Measurements from ENCODE around the gene NT5C2.

The NT5C2 gene

DNA sequence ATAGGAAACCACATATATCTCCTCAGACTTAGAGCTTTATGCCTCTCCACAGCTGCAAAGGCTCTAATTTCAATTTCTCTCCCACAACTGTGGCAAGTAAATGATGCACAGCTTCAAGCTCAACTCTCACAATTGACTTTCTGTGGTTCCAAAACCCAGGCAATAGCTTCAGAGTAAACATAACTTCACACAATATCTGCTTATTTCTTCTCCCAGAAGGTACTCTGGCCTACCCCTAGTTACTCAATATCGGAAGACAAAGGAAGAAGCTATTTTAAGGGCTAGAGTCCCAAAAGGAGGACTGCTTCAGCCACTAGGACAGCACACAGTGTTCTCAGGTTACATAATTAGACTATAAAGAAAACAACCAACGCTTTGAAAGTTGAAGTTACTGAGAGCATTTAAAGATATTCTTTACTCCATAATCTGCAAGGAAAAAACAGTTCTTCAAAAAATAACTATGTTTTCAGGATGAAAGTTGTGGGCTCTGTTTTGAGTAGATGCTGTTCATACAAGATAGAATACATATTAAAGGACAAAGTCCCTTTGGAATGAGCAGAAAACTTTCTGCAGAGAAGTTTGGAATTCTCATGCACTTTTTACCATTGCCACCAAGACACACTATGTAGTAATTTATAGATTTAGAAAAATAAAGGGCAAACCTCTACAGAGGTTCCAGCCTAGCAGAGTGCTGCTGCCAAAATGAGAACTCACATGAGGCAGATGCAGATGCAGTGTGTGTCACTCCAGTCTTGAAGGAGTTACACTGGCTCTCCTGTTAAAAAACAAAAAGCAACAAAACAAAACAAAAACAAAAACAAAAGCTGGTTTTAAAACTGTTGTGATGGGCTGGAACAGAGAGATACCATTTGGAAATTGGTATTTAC, 81.8 kb downstream of the NT5C2 start:
- Histone ChIP-seq H3K4me1 (ENCODE audit: control insufficient read depth, insufficient read depth, low read length) (peaks cover 16% of the 10 kb centered on the region), H3K9me3 (ENCODE audit: control insufficient read depth, low read length) (no peaks in the 10 kb centered on the region), H3K36me3 (ENCODE audit: control insufficient read depth, insufficient read depth, low read length) (no peaks in the 10 kb centered on the region), H3K27me3 (ENCODE audit: control insufficient read depth, insufficient read depth, low read length) (no peaks in the 10 kb centered on the region), H3K4me3 (ENCODE audit: low read length) (no peak overlapping the region), H3K9ac (ENCODE audit: low read length) (no peak overlapping the region)

DNA sequence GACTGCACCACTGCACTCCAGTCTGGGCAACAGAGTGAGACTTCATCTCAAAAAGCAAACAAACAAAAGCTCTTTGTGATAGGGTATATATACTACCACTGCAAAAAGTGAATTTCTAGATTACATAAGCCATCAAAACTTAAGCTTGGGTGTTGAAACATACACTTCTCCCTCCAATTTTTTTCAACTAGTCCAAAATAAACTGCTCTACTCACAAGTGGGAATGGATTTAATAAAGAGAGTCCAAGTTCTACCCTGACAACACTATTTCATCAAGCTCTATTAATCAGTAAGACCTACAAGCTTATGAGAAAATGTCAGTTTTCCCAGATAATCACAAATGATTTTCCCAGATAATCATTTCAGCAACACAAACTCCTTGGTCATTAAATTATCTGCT, 82.7 kb downstream of the NT5C2 start:
- Histone ChIP-seq H3K9ac (ENCODE audit: low read length) (no peak overlapping the region), H3K9me3 (ENCODE audit: control insufficient read depth, low read length) (no peaks in the 10 kb centered on the region), H3K4me1 (ENCODE audit: control insufficient read depth, insufficient read depth, low read length) (peaks cover 16% of the 10 kb centered on the region), H3K27me3 (ENCODE audit: control insufficient read depth, insufficient read depth, low read length) (no peaks in the 10 kb centered on the region), H3K36me3 (ENCODE audit: control insufficient read depth, insufficient read depth, low read length) (no peaks in the 10 kb centered on the region), H3K4me3 (ENCODE audit: low read length) (no peak overlapping the region)

DNA sequence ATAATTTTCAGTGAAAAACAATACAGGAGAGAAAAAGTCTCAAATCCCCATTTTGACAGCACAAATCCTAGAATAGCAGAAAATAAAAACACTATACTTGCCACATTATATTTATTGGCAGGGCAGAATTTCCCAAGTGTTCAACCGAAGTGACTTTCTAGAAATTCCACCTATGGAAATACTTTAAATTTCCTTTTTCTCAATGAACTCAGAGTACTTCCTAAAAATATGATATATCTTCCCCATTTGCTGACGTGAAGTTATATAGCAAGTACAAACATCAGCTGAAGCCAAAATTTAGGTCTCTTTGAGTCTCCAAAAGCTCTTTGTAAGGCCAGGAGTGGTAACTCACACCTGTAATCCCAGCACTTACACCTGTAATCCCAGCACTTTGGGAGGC, 83.3 kb downstream of the NT5C2 start:
- no peaks in the 10 kb centered on the region for H3K36me3 ChIP-seq (ENCODE audit: control insufficient read depth, insufficient read depth, low read length)
- H3K9ac ChIP-seq (ENCODE audit: low read length), result no peak overlapping the region
- peaks cover 11% of the 10 kb centered on the region for H3K4me1 ChIP-seq (ENCODE audit: control insufficient read depth, insufficient read depth, low read length)
- H3K4me3 ChIP-seq (ENCODE audit: low read length), result no peak overlapping the region
- no peaks in the 10 kb centered on the region for H3K27me3 ChIP-seq (ENCODE audit: control insufficient read depth, insufficient read depth, low read length)
- H3K9me3 ChIP-seq (ENCODE audit: control insufficient read depth, low read length), result no peaks in the 10 kb centered on the region

DNA sequence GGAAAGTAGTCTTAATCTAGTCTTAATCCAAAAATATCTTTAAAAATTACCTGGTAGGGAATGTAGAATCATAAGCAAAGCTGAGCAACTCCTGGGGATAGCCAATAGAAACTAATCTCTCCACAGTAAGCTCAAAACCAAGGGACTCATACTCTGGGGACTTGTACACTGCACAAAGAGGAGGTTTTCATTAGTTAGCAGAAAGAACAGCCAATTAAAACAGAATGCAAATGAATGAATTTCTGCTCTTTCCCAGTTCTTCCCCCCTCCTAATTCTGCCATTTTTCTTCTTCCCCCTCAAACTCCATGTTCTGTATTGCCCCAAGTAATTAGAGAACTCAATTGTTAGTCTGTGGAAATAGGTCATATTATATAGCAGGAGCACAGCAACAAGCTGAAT, 86.5 kb downstream of the NT5C2 start:
- Histone ChIP-seq H3K9ac (ENCODE audit: low read length) (no peak overlapping the region), H3K27me3 (ENCODE audit: control insufficient read depth, insufficient read depth, low read length) (no peaks in the 10 kb centered on the region), H3K4me1 (ENCODE audit: control insufficient read depth, insufficient read depth, low read length) (peaks cover 2% of the 10 kb centered on the region), H3K36me3 (ENCODE audit: control insufficient read depth, insufficient read depth, low read length) (no peaks in the 10 kb centered on the region), H3K9me3 (ENCODE audit: control insufficient read depth, low read length) (no peaks in the 10 kb centered on the region), H3K4me3 (ENCODE audit: low read length) (no peak overlapping the region)

DNA sequence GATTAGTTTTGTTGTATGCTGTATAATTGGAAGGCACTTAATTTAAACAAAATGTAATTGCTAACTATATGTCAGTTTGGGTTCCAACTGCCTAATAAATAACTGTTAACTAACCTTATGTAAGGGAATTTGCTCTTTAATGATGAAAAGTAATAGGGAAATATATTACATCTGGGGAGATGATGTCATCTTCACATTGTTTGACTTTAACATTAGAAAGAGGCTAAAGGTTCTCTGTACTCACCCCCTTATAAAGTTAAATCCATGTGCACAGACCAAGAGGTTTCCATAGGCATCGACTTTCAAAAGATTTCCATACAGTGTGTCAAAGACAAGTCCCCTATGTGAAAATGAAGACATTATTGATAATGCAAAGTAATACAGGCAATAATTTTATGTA, 87.6 kb downstream of the NT5C2 start:
- Histone ChIP-seq H3K36me3 (ENCODE audit: control insufficient read depth, insufficient read depth, low read length) (peaks cover 3% of the 10 kb centered on the region), H3K9me3 (ENCODE audit: control insufficient read depth, low read length) (no peaks in the 10 kb centered on the region), H3K27me3 (ENCODE audit: control insufficient read depth, insufficient read depth, low read length) (no peaks in the 10 kb centered on the region), H3K4me3 (ENCODE audit: low read length) (no peak overlapping the region), H3K4me1 (ENCODE audit: control insufficient read depth, insufficient read depth, low read length) (no peaks in the 10 kb centered on the region), H3K9ac (ENCODE audit: low read length) (no peak overlapping the region)

DNA sequence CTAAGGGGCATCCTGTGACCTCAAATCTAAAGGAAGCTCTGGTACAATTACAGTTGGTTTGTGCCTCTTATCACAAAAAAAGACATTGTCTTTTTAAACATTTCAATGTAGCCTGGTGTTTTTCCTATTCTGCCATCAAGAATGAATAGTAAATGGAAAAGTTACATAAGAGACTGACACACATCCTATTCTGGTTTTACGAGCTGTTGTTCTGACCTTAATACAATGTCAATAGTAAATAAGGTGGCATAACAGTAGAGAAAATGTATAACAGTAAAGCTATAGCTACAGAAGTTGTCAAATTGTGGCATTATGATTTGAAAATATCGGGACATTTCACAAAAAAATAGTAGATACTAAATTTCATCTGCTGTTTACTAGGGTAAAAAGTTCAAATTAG, 88.4 kb downstream of the NT5C2 start:
- H3K4me1 ChIP-seq (ENCODE audit: control insufficient read depth, insufficient read depth, low read length), result no peaks in the 10 kb centered on the region
- no peaks in the 10 kb centered on the region for H3K27me3 ChIP-seq (ENCODE audit: control insufficient read depth, insufficient read depth, low read length)
- no peak overlapping the region for H3K4me3 ChIP-seq (ENCODE audit: low read length)
- no peaks in the 10 kb centered on the region for H3K9me3 ChIP-seq (ENCODE audit: control insufficient read depth, low read length)
- H3K9ac ChIP-seq (ENCODE audit: low read length), result no peak overlapping the region
- H3K36me3 ChIP-seq (ENCODE audit: control insufficient read depth, insufficient read depth, low read length), result peaks cover 5% of the 10 kb centered on the region

DNA sequence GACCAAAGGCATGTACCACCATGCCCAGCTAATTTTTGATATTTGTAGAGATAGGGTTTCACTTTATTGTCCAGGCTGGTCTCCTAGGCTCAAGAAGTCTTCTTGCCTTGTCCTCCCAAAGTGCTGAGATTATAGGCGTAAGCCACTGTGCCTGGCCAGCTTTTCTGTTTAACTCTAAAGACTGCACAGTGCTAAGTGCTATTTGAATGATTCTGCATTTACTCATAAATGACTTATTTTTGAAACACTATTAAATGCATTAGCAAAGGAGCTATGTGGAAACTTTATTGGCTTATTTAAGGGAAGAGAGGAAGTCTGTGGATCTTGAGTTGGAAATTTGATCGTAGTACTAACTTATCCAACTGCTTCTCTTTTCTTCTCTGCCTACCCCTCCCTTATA, 89.1 kb downstream of the NT5C2 start:
- H3K9me3 ChIP-seq (ENCODE audit: control insufficient read depth, low read length), result no peaks in the 10 kb centered on the region
- H3K36me3 ChIP-seq (ENCODE audit: control insufficient read depth, insufficient read depth, low read length), result peaks cover 5% of the 10 kb centered on the region
- no peak overlapping the region for H3K9ac ChIP-seq (ENCODE audit: low read length)
- no peak overlapping the region for H3K4me3 ChIP-seq (ENCODE audit: low read length)
- no peaks in the 10 kb centered on the region for H3K27me3 ChIP-seq (ENCODE audit: control insufficient read depth, insufficient read depth, low read length)
- H3K4me1 ChIP-seq (ENCODE audit: control insufficient read depth, insufficient read depth, low read length), result no peaks in the 10 kb centered on the region

DNA sequence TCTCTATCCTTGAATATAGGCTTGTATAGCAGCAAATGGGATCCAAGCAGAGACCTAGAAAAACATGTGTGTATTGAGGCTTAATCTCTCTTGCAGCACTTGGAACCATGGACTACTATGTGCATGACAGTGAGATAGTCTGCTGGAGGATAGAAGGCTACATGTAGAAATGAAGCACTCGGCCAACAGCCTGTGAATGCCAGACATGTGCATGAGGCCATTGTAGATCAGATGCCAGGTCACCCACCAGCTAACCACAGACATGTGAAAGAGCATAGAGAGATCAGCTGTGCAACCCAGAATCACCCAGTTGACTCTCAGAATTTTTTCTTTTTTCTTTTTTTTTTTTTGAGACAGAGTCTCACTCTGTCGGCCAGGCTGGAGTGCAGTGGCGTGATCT, 90.9 kb downstream of the NT5C2 start:
- Histone ChIP-seq H3K36me3 (ENCODE audit: control insufficient read depth, insufficient read depth, low read length) (peaks cover 5% of the 10 kb centered on the region), H3K4me3 (ENCODE audit: low read length) (no peak overlapping the region), H3K9me3 (ENCODE audit: control insufficient read depth, low read length) (no peaks in the 10 kb centered on the region), H3K27me3 (ENCODE audit: control insufficient read depth, insufficient read depth, low read length) (no peaks in the 10 kb centered on the region), H3K4me1 (ENCODE audit: control insufficient read depth, insufficient read depth, low read length) (no peaks in the 10 kb centered on the region), H3K9ac (ENCODE audit: low read length) (no peak overlapping the region)

DNA sequence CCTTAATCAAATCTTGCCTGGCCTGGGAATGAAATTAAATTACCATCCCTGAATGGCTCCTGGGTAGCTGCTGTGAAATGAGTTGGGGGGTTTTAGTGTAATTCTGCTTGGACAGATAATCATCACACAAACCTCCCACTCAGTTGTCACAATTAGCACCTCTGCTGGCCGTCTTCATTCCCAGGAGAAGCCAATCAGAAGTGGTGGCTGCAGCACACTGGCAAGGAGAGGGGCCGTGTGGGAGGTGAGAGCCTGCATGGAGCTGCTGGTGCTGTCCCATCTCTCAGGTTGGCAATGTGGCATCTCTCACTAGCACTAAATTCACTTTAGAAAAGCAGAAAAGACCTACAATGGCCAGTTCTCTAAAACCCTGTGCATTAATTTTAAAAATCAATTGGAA, 92.5 kb downstream of the NT5C2 start:
- Histone ChIP-seq H3K9me3 (ENCODE audit: control insufficient read depth, low read length) (no peaks in the 10 kb centered on the region), H3K4me3 (ENCODE audit: low read length) (no peak overlapping the region), H3K36me3 (ENCODE audit: control insufficient read depth, insufficient read depth, low read length) (peaks cover 6% of the 10 kb centered on the region), H3K9ac (ENCODE audit: low read length) (no peak overlapping the region), H3K4me1 (ENCODE audit: control insufficient read depth, insufficient read depth, low read length) (no peaks in the 10 kb centered on the region), H3K27me3 (ENCODE audit: control insufficient read depth, insufficient read depth, low read length) (no peaks in the 10 kb centered on the region)

DNA sequence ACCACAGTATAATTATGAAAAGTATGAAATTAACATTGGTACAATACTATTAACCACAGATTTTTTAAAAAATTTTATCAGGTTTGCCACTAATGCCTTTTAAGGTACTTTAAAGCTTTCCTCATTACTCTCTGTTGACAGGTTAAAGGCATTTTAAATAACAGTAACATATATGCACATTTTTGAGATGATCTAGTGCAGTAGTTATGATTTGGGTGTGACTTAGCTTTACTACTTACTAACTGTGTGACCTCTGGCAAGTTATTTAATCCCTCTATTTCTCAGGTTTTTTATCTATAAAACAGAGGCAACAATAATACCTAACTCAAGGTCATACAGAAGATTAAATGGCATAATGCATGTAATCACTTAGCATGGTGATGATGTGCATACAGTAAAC, 94.8 kb downstream of the NT5C2 start:
- H3K4me3 ChIP-seq (ENCODE audit: low read length), result no peak overlapping the region
- no peaks in the 10 kb centered on the region for H3K4me1 ChIP-seq (ENCODE audit: control insufficient read depth, insufficient read depth, low read length)
- H3K36me3 ChIP-seq (ENCODE audit: control insufficient read depth, insufficient read depth, low read length), result peaks cover 11% of the 10 kb centered on the region
- H3K9me3 ChIP-seq (ENCODE audit: control insufficient read depth, low read length), result no peaks in the 10 kb centered on the region
- H3K9ac ChIP-seq (ENCODE audit: low read length), result no peak overlapping the region
- no peaks in the 10 kb centered on the region for H3K27me3 ChIP-seq (ENCODE audit: control insufficient read depth, insufficient read depth, low read length)

DNA sequence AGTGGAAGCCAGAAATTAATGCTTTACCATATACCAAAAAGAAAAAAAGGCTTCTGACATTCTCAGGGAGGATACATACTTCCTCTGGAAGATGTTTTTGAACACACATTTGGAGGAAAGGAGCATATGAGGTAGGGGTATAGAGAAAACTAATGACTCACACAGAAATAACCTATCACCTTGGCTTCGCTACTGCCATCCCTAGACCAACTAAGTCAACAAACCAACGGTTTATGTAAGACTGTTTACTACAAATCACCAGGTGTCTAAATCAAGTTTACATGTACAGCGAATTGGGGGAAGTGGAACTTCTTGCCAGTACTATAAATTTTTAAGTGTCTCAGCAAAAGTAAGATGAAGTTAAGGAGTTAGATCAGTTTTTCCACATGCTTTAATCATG, 96.9 kb downstream of the NT5C2 start:
- Histone ChIP-seq H3K9ac (ENCODE audit: low read length) (no peak overlapping the region), H3K9me3 (ENCODE audit: control insufficient read depth, low read length) (no peaks in the 10 kb centered on the region), H3K4me3 (ENCODE audit: low read length) (no peak overlapping the region), H3K36me3 (ENCODE audit: control insufficient read depth, insufficient read depth, low read length) (peaks cover 21% of the 10 kb centered on the region), H3K4me1 (ENCODE audit: control insufficient read depth, insufficient read depth, low read length) (no peaks in the 10 kb centered on the region), H3K27me3 (ENCODE audit: control insufficient read depth, insufficient read depth, low read length) (no peaks in the 10 kb centered on the region)

DNA sequence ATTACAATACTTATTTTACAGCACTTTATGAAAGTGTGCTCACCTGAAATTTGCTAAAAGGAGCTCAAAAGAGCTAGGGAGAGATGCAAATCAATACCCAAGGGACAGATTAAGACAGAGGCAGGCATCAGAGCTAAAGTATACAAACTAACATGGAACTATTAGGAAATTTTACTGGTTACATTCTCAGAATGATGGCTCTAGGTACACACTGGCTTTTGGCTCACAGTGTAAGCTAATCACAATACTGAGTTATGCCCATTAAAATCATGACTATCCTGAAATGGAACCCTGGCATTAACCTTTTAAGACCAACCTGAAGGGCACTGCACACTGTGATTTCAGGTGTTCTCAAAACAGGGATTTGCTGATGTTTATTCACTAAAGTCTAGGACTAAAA, 98.1 kb downstream of the NT5C2 start:
- Histone ChIP-seq H3K9ac (ENCODE audit: low read length) (no peak overlapping the region), H3K9me3 (ENCODE audit: control insufficient read depth, low read length) (no peaks in the 10 kb centered on the region), H3K36me3 (ENCODE audit: control insufficient read depth, insufficient read depth, low read length) (peaks cover 20% of the 10 kb centered on the region), H3K27me3 (ENCODE audit: control insufficient read depth, insufficient read depth, low read length) (no peaks in the 10 kb centered on the region), H3K4me3 (ENCODE audit: low read length) (no peak overlapping the region), H3K4me1 (ENCODE audit: control insufficient read depth, insufficient read depth, low read length) (no peaks in the 10 kb centered on the region)

DNA sequence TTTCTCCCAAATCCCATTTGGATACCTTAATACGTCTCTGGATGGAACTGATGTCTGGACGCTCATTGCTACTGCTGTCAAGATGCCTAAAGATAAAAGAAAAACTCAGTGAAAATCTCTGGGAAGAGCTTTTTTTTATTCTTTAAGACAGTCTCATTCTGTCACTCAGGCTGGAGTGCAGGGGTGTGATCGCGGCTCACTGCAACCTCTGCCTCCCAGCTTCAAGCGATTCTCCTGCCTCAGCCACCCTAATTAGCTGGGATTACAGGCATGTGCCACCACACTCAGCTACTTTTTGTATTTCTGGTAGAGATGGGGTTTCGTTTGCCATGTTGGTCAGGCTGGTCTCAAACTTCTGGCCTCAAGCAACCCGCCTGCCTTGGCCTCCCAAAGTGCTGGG, 102.2 kb downstream of the NT5C2 start:
- no peak overlapping the region for H3K9ac ChIP-seq (ENCODE audit: low read length)
- no peak overlapping the region for H3K4me3 ChIP-seq (ENCODE audit: low read length)
- peaks cover 29% of the 10 kb centered on the region for H3K36me3 ChIP-seq (ENCODE audit: control insufficient read depth, insufficient read depth, low read length)
- no peaks in the 10 kb centered on the region for H3K27me3 ChIP-seq (ENCODE audit: control insufficient read depth, insufficient read depth, low read length)
- H3K9me3 ChIP-seq (ENCODE audit: control insufficient read depth, low read length), result no peaks in the 10 kb centered on the region
- H3K4me1 ChIP-seq (ENCODE audit: control insufficient read depth, insufficient read depth, low read length), result no peaks in the 10 kb centered on the region
